OCI-LY3 (cell line): ENCODE measurements around the gene SWSAP1.

Experiments
- CTCF ChIP-seq: fragments of 200-600, 300-600 bp; sonication (generic); IDR thresholded peaks from 2 replicates; pipeline ENCODE4 v1.5.1; 2014; ENCODE audit warnings: antibody characterized with exemption, low read length, low read depth
- EZH2phosphoT487 ChIP-seq: fragments of 200-600 bp; shearing (Covaris generic); IDR thresholded peaks from 2 replicates; pipeline ENCODE4 v1.6.1; 2018; ENCODE audit warnings: antibody characterized with exemption, mixed run types, low read depth

GRCh38 chr19:11422163-11423065 is 47.9 kb downstream of the SWSAP1 start:
- TF ChIP-seq CTCF (no peak), EZH2phosphoT487 (no peak)
